H1 (cell line): ENCODE results near the gene SLC2A10. TPM values are rescaled to one million over a fixed set of nuclear protein-coding genes. Genes with fewer than 3 reads are reported as not detected.

Experiments used
- CTCF ChIA-PET: fragments of 300-600 bp; sonication (Branson Sonifier 250); formaldehyde crosslinking; loops from one replicate; lab custom pipeline; 2021; ENCODE audit not compliant: partially characterized antibody; lab: Charles Lee
- POLR2A ChIA-PET: fragments of 300-600 bp; sonication (Branson Sonifier 250); formaldehyde crosslinking; loops from one replicate; lab custom pipeline; 2021; ENCODE audit warnings: inconsistent platforms; ENCODE audit not compliant: partially characterized antibody; lab: Charles Lee
- DNase-seq, 2 experiments: peaks; one replicate each; pipeline versions ENCODE4 v3.0.0 to v3.0.0-alpha.2; 2010 to 2022; ENCODE audit warnings: low spot score in 2 of 2, low read depth in 1 of 2, mixed read lengths in 1 of 2
- FAIRE-seq: peaks from 2 replicates; lab custom pipeline; 2011; peaks lifted over from hg19 to GRCh38; lab: Jason Lieb, UNC
- H2AFZ ChIP-seq: 2 replicates; pipeline ENCODE4 v1.8.1; 2012; ENCODE audit warnings: low read length, inconsistent platforms
- H2AK5ac ChIP-seq: 2 replicates; pipeline ENCODE4 v1.6.1; 2013; ENCODE audit warnings: low read depth, low read length
- H2BK120ac ChIP-seq: replicated peaks from 2 replicates; pipeline ENCODE3; 2013; ENCODE audit warnings: low read depth, low read length, inconsistent platforms
- H2BK12ac ChIP-seq: 2 replicates; pipeline ENCODE4 v1.6.1; 2013; ENCODE audit warnings: low read depth, low read length
- H2BK15ac ChIP-seq: 2 replicates; pipeline ENCODE4 v1.6.1; 2013; ENCODE audit warnings: low read length
- H2BK20ac ChIP-seq: 2 replicates; pipeline ENCODE4 v1.6.1; 2013; ENCODE audit warnings: low read length
- H2BK5ac ChIP-seq: 2 replicates; pipeline ENCODE4 v1.6.1; 2013; ENCODE audit warnings: low read depth, low read length
- H3K14ac ChIP-seq: 2 replicates; pipeline ENCODE4 v1.6.1; 2013; ENCODE audit warnings: inconsistent platforms; ENCODE audit not compliant: insufficient read length
- H3K18ac ChIP-seq: 2 replicates; pipeline ENCODE4 v1.6.1; 2013; ENCODE audit warnings: low read length; ENCODE audit errors: extremely low read depth
- H3K23ac ChIP-seq: 2 replicates; pipeline ENCODE4 v1.6.1; 2013; ENCODE audit warnings: inconsistent platforms; ENCODE audit not compliant: insufficient read length
- H3K23me2 ChIP-seq: 2 replicates; pipeline ENCODE4 v1.6.1; 2013; ENCODE audit warnings: low read depth, low read length
- H3K27ac ChIP-seq: 2 replicates; pipeline ENCODE4 v1.6.1; 2011; ENCODE audit warnings: low read depth, low read length, inconsistent platforms
- H3K27me3 ChIP-seq, 4 experiments: replicated peaks in 1 of 4; 1 replicate in 1 of 4; 2 replicates in 3 of 4; pipeline versions ENCODE4 v1.6.1 to v1.8.1; 2011 to 2013; ENCODE audit warnings: low read length in 3 of 4, mild to moderate bottlenecking in 3 of 4, inconsistent platforms in 2 of 4, mixed read lengths in 2 of 4, moderate library complexity in 1 of 4; ENCODE audit not compliant: control insufficient read depth in 3 of 4, insufficient read depth in 3 of 4; ENCODE audit errors: extremely low read depth in 1 of 4
- H3K36me3 ChIP-seq, 4 experiments: 2 replicates each; pipeline versions ENCODE4 v1.6.1 to v1.8.1; 2011 to 2013; ENCODE audit warnings: mild to moderate bottlenecking in 4 of 4, low read length in 3 of 4, moderate library complexity in 2 of 4, control low read depth in 1 of 4, inconsistent platforms in 1 of 4; ENCODE audit not compliant: insufficient read depth in 4 of 4, control insufficient read depth in 2 of 4
- H3K4ac ChIP-seq: replicated peaks from 2 replicates; pipeline ENCODE3; 2013; ENCODE audit warnings: low read length, low read depth, mixed read lengths, inconsistent platforms; ENCODE audit not compliant: insufficient read length
- H3K4me1 ChIP-seq, 4 experiments: replicated peaks in 1 of 4; 1 replicate in 1 of 4; 2 replicates in 3 of 4; pipeline versions ENCODE4 v1.6.1 to v1.8.1; 2011 to 2013; ENCODE audit warnings: low read length in 3 of 4, inconsistent platforms in 2 of 4, mixed read lengths in 1 of 4; ENCODE audit not compliant: insufficient read depth in 4 of 4, control insufficient read depth in 3 of 4
- H3K4me2 ChIP-seq, 2 experiments: 2 replicates each; pipeline versions ENCODE4 v1.6.1 to v1.8.1; 2011 to 2013; ENCODE audit warnings: low read depth in 2 of 2, low read length in 2 of 2, control low read depth in 1 of 2, inconsistent platforms in 1 of 2, mild to moderate bottlenecking in 1 of 2; ENCODE audit not compliant: insufficient read depth in 1 of 2
- H3K4me3 ChIP-seq, 4 experiments: fragments of 200-600, 300-600 bp in 1 of 4; sonication (generic), shearing (Covaris generic), sonication (Bioruptor Twin) in 1 of 4; 2 replicates each; pipeline versions ENCODE4 v1.5.1 to v1.8.1; 2011 to 2016; ENCODE audit warnings: low read length in 4 of 4, low read depth in 3 of 4, control low read depth in 2 of 4, inconsistent platforms in 2 of 4, mild to moderate bottlenecking in 2 of 4, mixed read lengths in 1 of 4, moderate library complexity in 1 of 4; ENCODE audit not compliant: insufficient read depth in 2 of 4; ENCODE audit errors: extremely low read depth in 1 of 4
- H3K56ac ChIP-seq: replicated peaks from 2 replicates; pipeline ENCODE3; 2013; ENCODE audit warnings: low read depth, mild to moderate bottlenecking, mixed read lengths, low read length, inconsistent platforms; ENCODE audit not compliant: insufficient read length
- H3K79me1 ChIP-seq: 2 replicates; pipeline ENCODE4 v1.6.1; 2013; ENCODE audit warnings: low read depth, low read length, control low read depth
- H3K79me2 ChIP-seq, 2 experiments: 2 replicates each; pipeline versions ENCODE4 v1.6.1 to v1.8.1; 2012 to 2013; ENCODE audit warnings: low read length in 2 of 2, mild to moderate bottlenecking in 2 of 2, inconsistent platforms in 1 of 2; ENCODE audit not compliant: insufficient read depth in 2 of 2, control insufficient read depth in 1 of 2
- H3K9ac ChIP-seq, 4 experiments: replicated peaks in 1 of 4; 1 replicate in 1 of 4; 2 replicates in 3 of 4; pipeline versions ENCODE4 v1.6.1 to v1.8.1; 2011 to 2013; ENCODE audit warnings: low read depth in 3 of 4, low read length in 3 of 4, control low read depth in 2 of 4, mild to moderate bottlenecking in 2 of 4, moderate library complexity in 2 of 4, inconsistent platforms in 1 of 4; ENCODE audit errors: extremely low read depth in 1 of 4
- H3K9me3 ChIP-seq, 2 experiments: 2 replicates each; pipeline versions ENCODE4 v1.6.1 to v1.8.1; 2012 to 2013; ENCODE audit warnings: mild to moderate bottlenecking in 2 of 2, moderate library complexity in 2 of 2, control low read depth in 1 of 2, inconsistent platforms in 1 of 2, low read depth in 1 of 2, low read length in 1 of 2, mixed read lengths in 1 of 2; ENCODE audit not compliant: insufficient read depth in 2 of 2
- H4K20me1 ChIP-seq, 2 experiments: replicated peaks in 1 of 2; 2 replicates each; pipeline versions ENCODE3 to v1.8.1; 2011 to 2013; ENCODE audit warnings: inconsistent platforms in 2 of 2, low read length in 2 of 2, mild to moderate bottlenecking in 1 of 2; ENCODE audit not compliant: insufficient read depth in 2 of 2, control insufficient read depth in 1 of 2
- H4K5ac ChIP-seq: 2 replicates; pipeline ENCODE4 v1.6.1; 2013; ENCODE audit warnings: low read length, low read depth, mixed read lengths, inconsistent platforms; ENCODE audit not compliant: insufficient read length
- H4K8ac ChIP-seq: 2 replicates; pipeline ENCODE4 v1.8.0; 2013; ENCODE audit warnings: mild to moderate bottlenecking, moderate library complexity, low read length, inconsistent platforms; ENCODE audit not compliant: insufficient read depth; ENCODE audit errors: extremely low read depth
- H4K91ac ChIP-seq: replicated peaks from 2 replicates; pipeline ENCODE3; 2013; ENCODE audit warnings: low read length, mixed read lengths, inconsistent platforms; ENCODE audit not compliant: insufficient read length
- BACH1 ChIP-seq: IDR thresholded peaks from 2 replicates; pipeline ENCODE4 v1.6.1; 2012; ENCODE audit warnings: low read length, improper control_type of control experiment
- CHD1 ChIP-seq: IDR thresholded peaks from 2 replicates; pipeline ENCODE4 v1.6.1; 2012; ENCODE audit warnings: low read depth, low read length, improper control_type of control experiment
- CHD2 ChIP-seq: IDR thresholded peaks from 2 replicates; pipeline ENCODE4 v1.6.1; 2012; ENCODE audit warnings: low read length, improper control_type of control experiment
- KDM1A ChIP-seq: fragments of 200-600, 300-600 bp; sonication (generic); IDR thresholded peaks from 2 replicates; pipeline ENCODE4 v1.7.1; 2016; ENCODE audit warnings: mild to moderate bottlenecking, low read length, borderline replicate concordance
- MAX ChIP-seq: IDR thresholded peaks from 2 replicates; pipeline ENCODE4 v1.6.1; 2012; ENCODE audit warnings: inconsistent platforms
- POLR2A ChIP-seq, 2 experiments: IDR thresholded peaks; 1 replicate in 1 of 2; 2 replicates in 1 of 2; pipeline ENCODE4 v1.6.1; 2011; ENCODE audit warnings: low read depth in 2 of 2, low read length in 2 of 2, mild to moderate bottlenecking in 2 of 2; ENCODE audit errors: control extremely low read depth in 1 of 2
- SP1 ChIP-seq: IDR thresholded peaks from 2 replicates; pipeline ENCODE4 v1.6.1; 2011; ENCODE audit warnings: low read depth, low read length
- SP2 ChIP-seq: IDR thresholded peaks from 2 replicates; pipeline ENCODE4 v1.6.1; 2012; ENCODE audit warnings: mild to moderate bottlenecking, low read length, inconsistent platforms
- SRF ChIP-seq: IDR thresholded peaks from 2 replicates; pipeline ENCODE4 v1.6.1; 2011; ENCODE audit warnings: mild to moderate bottlenecking, low read depth, low read length, moderate library complexity
- SUZ12 ChIP-seq: fragments of 200-600 bp; sonication (generic); IDR thresholded peaks from 2 replicates; pipeline ENCODE4 v1.6.1; 2012; ENCODE audit warnings: mild to moderate bottlenecking, inconsistent platforms, low read length, moderate library complexity, mixed read lengths
- ZNF274 ChIP-seq: IDR thresholded peaks from 2 replicates; pipeline ENCODE4 v1.7.0; 2012; ENCODE audit warnings: low read length, borderline replicate concordance; ENCODE audit errors: extremely low read depth
- WGBS, 2 experiments: shearing (Covaris generic) in 1 of 2; methylation state at CpG; one replicate each; pipeline versions ENCODE4 v1.1.6 to v1.1.7; 2013 to 2015; ENCODE audit warnings: low lambda C conversion rate in 2 of 2, mixed read lengths in 2 of 2, inconsistent platforms in 1 of 2, low coverage in 1 of 2, missing lambda C conversion rate in 1 of 2; ENCODE audit not compliant: insufficient replicate concordance in 2 of 2, insufficient coverage in 1 of 2, insufficient read length in 1 of 2; ENCODE audit errors: extremely low coverage in 1 of 2, missing lambda C conversion rate in 1 of 2; 5-methylcytosine and 5-hydroxymethylcytosine counted together
- polyA plus RNA-seq, 7 experiments: library from polyadenylated mRNA; depleted of rRNA in 3 of 7; stranded (reverse) in 5 of 7; unstranded in 2 of 7; fragments of >200 nt in 5 of 7; fragments of 200-250 nt in 2 of 7; gene quantifications; 1 replicate in 5 of 7; 2 replicates in 1 of 7; 4 replicates in 1 of 7; pipeline versions ENCODE4 v1.2.1 to v1.2.3, GENCODE V29; 2011 to 2013; ENCODE audit warnings: missing spikeins in 2 of 7, mixed read lengths in 2 of 7
- total RNA-seq: library from RNA; stranded (reverse); fragmentation: NEBNext Ultra II Directional; extraction: Animal tissue kit (Norgen Biotek cat#: 25700); gene quantifications from 2 replicates; pipeline ENCODE4 v1.2.1, GENCODE V29; 2021

SLC2A10 gene
- total and polyA plus RNA-seq, 2 of the 8 experiments (the other 6 are each of a cell fraction or from before 2014, with no cell fraction given), result 9.0 to 9.7 TPM

GRCh38 chr20:46731770-46732169, 22.3 kb downstream of the SLC2A10 start:
- Histone ChIP-seq H2AK5ac (no peak overlapping the region), H3K14ac (no peak overlapping the region), H3K79me1 (no peaks in the 10 kb centered on the region), H3K4me3 (no peak overlapping the region), H3K23me2 (no peaks in the 10 kb centered on the region), H3K9me3 (no peaks in the 10 kb centered on the region), H2AFZ (no peak overlapping the region), H4K20me1 (no peaks in the 10 kb centered on the region), H3K36me3 (no peaks in the 10 kb centered on the region), H3K23ac (no peak overlapping the region), H2BK5ac (no peak overlapping the region), H3K4me1 (no peaks in the 10 kb centered on the region), H3K79me2 (no peaks in the 10 kb centered on the region), H3K27me3 (no peaks in the 10 kb centered on the region), H3K4ac (no peak overlapping the region), H2BK20ac (no peak overlapping the region), H3K4me2 (no peak overlapping the region), H3K9ac (no peak overlapping the region), H4K91ac (no peak overlapping the region), H3K27ac (no peak overlapping the region), H2BK12ac (no peak overlapping the region), H2BK120ac (no peak overlapping the region), H3K18ac (no peak overlapping the region), H4K5ac (no peak overlapping the region), H4K8ac (no peak overlapping the region), H2BK15ac (no peak overlapping the region), H3K56ac (no peak overlapping the region)
- no peak for DNase-seq
- FAIRE-seq, result no peak
- TF ChIP-seq ZNF274 (no peak), SRF (no peak), BACH1 (no peak), SUZ12 (no peak), MAX (no peak), KDM1A (no peak), CHD2 (0 out of 2 replicates have a peak, but pooled peaks have one; percentile 31), SP2 (peak; percentile 30), POLR2A (IDR thresholded peaks at IDR 0.05; ENCODE audit: control extremely low read depth in 1 of 2, low read depth in 2 of 2, low read length in 2 of 2) (no peak), CHD1 (no peak), SP1 (peak; percentile 76)
- 90% methylated on average over 4 of the region's 4 CpGs; no CpG with 5 or more reads in 1 of the 2 experiments for WGBS, 2 experiments
- ChIA-PET CTCF (interaction anchor here (0.7 kb wide), 1 partner anchor 1941 kb away, joined by 3 read pairs; no protein-coding TSS in a partner anchor), POLR2A (no interaction called here)
